Nephron progenitor cell (in vitro differentiated cells): ENCODE measurements around the gene GLIPR2.
A peak's percentile ranks its signal among the peaks of the same experiment; 100 is the strongest.

Experiments used
- DNase-seq: peaks from one replicate; pipeline ENCODE4 v3.0.0; 2021
- H3K27ac Mint-ChIP-seq: 2 replicates; pipeline ENCODE4 v1.8.0; 2021; ENCODE audit warnings: mild to moderate bottlenecking, moderate library complexity, mixed read lengths
- H3K27me3 Mint-ChIP-seq: 2 replicates; pipeline ENCODE4 v1.8.0; 2021; ENCODE audit warnings: mild to moderate bottlenecking, low read depth, mixed read lengths; ENCODE audit not compliant: poor library complexity
- H3K36me3 Mint-ChIP-seq: 2 replicates; pipeline ENCODE4 v1.8.0; 2021; ENCODE audit warnings: low read depth, mixed read lengths
- H3K4me1 Mint-ChIP-seq: 2 replicates; pipeline ENCODE4 v1.8.0; 2021; ENCODE audit warnings: mixed read lengths
- H3K4me3 Mint-ChIP-seq: 2 replicates; pipeline ENCODE4 v1.8.0; 2021; ENCODE audit warnings: mild to moderate bottlenecking, moderate library complexity, mixed read lengths
- H3K9me3 Mint-ChIP-seq: 2 replicates; pipeline ENCODE4 v1.8.0; 2021; ENCODE audit warnings: mild to moderate bottlenecking, moderate library complexity, mixed read lengths
- TF ChIP-seq, protein P1 (sequence below): fragments of 200-600 bp; sonication (generic); IDR thresholded peaks from 2 replicates; pipeline ENCODE4 v1.5.0; 2021; ENCODE audit warnings: antibody characterized with exemption

The GLIPR2 gene

DNA sequence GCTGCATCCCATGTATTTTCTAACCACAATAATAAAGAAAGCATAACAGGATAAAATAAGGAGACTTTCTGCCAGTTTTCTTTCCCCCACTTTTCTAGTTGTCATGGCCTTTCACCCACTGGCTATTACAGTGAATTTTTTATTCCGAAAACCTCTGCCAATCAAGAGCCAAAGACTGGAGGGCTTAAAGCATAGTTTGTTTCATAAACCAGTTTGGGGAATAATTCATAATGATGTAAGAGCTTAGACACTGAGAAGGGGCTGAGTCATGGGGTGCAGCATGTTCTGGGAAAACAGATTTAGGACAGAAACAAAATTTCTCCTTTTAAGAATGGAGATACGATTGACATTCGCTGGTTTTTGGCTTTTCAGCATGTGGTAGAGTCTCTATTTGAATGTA is 4.4 kb upstream of the GLIPR2 start:
- H3K4me3 Mint-ChIP-seq = no peak overlapping the region

DNA sequence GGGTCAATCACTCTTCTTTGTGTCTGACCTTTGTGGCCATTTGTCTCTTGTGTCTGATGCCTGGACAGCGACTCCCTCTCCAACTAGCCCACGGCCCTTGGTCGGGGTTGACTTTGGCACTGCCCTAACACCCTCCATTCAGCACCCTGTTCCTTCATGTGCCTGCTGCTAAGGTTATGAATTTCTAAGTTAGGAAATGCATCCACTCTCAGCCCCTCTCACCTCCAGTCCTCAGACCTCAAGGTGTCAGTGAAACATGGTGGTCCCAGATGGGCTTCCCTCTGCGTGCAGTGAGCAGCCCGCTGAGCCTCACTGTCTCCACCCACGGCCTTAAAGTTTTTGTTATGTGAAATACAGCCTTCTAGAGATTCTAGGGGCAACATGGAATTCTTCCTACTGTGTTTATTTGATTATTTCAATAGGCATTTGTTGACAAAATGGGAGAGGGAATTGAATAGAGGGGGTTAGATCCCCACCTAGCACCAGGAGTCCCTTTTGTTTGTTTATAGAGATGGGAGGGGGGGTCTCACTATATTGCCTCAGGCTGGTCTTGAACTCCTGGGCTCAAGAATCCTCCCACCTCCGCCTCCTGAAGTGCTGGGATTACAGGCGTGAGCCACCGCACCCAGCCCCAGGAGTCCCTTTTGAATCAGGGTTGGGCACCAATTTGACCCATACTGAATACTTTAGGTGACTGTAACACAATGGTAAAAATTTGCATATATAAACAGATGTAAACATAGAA is 1.6 kb upstream of the GLIPR2 start:
- TF ChIP-seq, protein P1, sequence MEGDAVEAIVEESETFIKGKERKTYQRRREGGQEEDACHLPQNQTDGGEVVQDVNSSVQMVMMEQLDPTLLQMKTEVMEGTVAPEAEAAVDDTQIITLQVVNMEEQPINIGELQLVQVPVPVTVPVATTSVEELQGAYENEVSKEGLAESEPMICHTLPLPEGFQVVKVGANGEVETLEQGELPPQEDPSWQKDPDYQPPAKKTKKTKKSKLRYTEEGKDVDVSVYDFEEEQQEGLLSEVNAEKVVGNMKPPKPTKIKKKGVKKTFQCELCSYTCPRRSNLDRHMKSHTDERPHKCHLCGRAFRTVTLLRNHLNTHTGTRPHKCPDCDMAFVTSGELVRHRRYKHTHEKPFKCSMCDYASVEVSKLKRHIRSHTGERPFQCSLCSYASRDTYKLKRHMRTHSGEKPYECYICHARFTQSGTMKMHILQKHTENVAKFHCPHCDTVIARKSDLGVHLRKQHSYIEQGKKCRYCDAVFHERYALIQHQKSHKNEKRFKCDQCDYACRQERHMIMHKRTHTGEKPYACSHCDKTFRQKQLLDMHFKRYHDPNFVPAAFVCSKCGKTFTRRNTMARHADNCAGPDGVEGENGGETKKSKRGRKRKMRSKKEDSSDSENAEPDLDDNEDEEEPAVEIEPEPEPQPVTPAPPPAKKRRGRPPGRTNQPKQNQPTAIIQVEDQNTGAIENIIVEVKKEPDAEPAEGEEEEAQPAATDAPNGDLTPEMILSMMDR = no peak
- Mint-ChIP-seq H3K36me3 (no peaks in the 10 kb centered on the region), H3K9me3 (no peaks in the 10 kb centered on the region), H3K4me3 (peak overlapping the region; percentile 85), H3K4me1 (peaks cover 31% of the 10 kb centered on the region), H3K27me3 (peaks cover 67% of the 10 kb centered on the region), H3K27ac (no peak overlapping the region)
- no peak for DNase-seq

More for the DNA sequence above, 4.4 kb upstream of the GLIPR2 start:
- no peak overlapping the region for H3K27ac Mint-ChIP-seq
- no peaks in the 10 kb centered on the region for H3K9me3 Mint-ChIP-seq
- TF ChIP-seq, protein P1 = no peak
- peaks cover 58% of the 10 kb centered on the region for H3K27me3 Mint-ChIP-seq
- peaks cover 7% of the 10 kb centered on the region for H3K4me1 Mint-ChIP-seq
- DNase-seq = no peak
- H3K36me3 Mint-ChIP-seq = no peaks in the 10 kb centered on the region

DNA sequence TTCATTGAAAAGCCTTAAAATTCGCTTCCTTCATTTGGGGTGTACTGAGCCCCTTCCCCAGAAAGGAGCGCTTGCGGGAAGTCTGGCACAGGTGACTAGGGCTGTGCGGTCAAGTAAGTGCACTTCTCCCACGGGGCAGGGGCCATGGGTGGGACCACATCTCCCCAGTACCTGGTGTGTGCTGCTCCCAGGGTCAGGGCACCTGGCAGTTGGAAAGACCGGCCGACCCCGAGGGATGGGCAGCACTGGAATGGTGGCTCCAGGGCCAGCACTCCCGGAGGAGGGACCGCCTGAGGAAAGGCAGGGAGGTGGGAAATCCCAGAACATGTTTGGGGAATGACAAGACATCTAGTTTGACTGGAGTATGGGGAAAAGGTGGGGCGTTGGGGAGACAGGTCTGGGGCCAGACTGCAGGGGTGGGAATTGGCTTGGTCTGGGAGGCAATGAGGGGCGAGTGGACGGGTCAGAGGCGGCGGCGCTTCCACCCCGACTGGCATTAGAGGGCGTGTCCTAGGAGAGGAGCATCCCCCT is 727 bp upstream of the GLIPR2 start:
- H3K36me3 Mint-ChIP-seq = no peaks in the 10 kb centered on the region
- peaks cover 70% of the 10 kb centered on the region for H3K27me3 Mint-ChIP-seq
- H3K9me3 Mint-ChIP-seq = no peaks in the 10 kb centered on the region
- H3K4me3 Mint-ChIP-seq = peak overlapping the region; percentile 85
- H3K4me1 Mint-ChIP-seq = peaks cover 39% of the 10 kb centered on the region
- DNase-seq = no peak
- TF ChIP-seq, protein P1 = no peak
- H3K27ac Mint-ChIP-seq = no peak overlapping the region

DNA sequence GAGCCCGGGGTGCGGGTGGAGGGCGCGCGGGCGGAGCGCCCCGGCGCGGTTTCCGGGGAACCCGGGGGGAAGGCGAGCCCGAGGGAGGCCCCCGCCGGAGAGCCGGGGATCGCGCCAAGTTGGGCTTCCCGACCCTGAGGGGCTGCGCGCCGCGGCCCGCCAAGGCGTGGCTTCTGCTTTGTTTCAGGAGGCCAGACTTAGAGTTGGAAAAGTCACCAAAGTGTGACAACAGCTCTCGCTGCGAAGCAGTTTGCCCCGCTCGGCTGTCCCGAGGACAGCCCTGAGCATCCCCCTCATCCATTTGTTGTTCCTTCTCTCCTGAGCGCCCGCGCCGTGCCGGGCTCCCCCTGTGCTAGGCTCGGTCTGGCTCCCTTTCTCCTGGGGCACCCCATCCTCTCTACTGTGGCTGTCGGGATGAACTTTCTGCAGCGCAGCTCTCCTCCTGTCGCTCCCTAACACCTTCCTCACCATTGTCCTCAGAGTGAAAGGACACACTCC is 410 bp downstream of the GLIPR2 start:
- peak overlapping the region; percentile 95 for H3K4me3 Mint-ChIP-seq
- TF ChIP-seq, protein P1 = no peak
- H3K36me3 Mint-ChIP-seq = no peaks in the 10 kb centered on the region
- H3K4me1 Mint-ChIP-seq = peaks cover 50% of the 10 kb centered on the region
- H3K27ac Mint-ChIP-seq = peak overlapping the region; percentile 66
- no peaks in the 10 kb centered on the region for H3K9me3 Mint-ChIP-seq
- DNase-seq = peak; percentile 47
- peaks cover 61% of the 10 kb centered on the region for H3K27me3 Mint-ChIP-seq

DNA sequence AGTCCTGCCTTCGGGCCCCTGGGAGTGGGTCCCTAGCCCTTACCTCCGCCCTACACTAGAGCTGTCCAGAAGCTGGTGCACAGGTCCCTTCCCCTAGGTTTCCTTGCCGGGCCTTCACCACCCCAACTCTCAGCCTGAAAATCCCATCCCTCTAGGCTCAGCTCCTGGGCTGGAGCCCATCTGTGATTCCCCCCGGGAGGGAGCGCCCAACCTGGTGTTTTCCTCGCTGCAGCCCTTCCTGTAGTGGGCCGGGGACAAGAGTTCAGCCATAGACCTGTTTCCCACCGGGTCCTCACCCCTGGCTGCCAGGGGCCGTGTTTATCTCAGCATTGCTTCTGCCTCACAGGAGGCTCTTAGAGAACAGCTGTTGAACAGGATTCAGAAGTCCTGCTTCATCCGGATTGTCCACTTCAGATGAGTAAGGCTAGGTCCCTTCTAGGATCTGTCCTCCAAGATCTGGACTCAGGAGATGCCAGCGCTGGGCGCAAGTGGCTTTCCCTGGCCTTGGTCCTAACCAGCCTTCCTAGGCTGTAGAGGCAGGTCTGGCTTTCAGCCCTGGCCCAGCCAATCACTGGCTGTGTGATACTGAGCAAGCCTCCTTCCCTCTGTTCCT is 965 bp downstream of the GLIPR2 start:
- H3K27ac Mint-ChIP-seq = peak overlapping the region; percentile 66
- peaks cover 56% of the 10 kb centered on the region for H3K27me3 Mint-ChIP-seq
- TF ChIP-seq, protein P1 = no peak
- no peaks in the 10 kb centered on the region for H3K9me3 Mint-ChIP-seq
- peaks cover 56% of the 10 kb centered on the region for H3K4me1 Mint-ChIP-seq
- peak; percentile 33 for DNase-seq
- H3K36me3 Mint-ChIP-seq = no peaks in the 10 kb centered on the region
- peak overlapping the region; percentile 95 for H3K4me3 Mint-ChIP-seq
